Colonic mucosa (tissue), 4 donors: ENCODE results near the gene TCF23. TPM values are rescaled to one million over a fixed set of nuclear protein-coding genes. Genes with fewer than 3 reads are reported as not detected.

ENCODE experiments used
- DNase-seq: peaks from one replicate; pipeline ENCODE4 v3.0.0-alpha.2; 2020
- H3K27ac ChIP-seq: fragments of 200-600 bp; one replicate; pipeline ENCODE4 v1.8.0; 2021
- H3K27me3 ChIP-seq: fragments of 200-600 bp; one replicate; pipeline ENCODE4 v1.8.0; 2021
- H3K36me3 ChIP-seq: fragments of 200-600 bp; one replicate; pipeline ENCODE4 v1.8.0; 2021
- H3K4me1 ChIP-seq: fragments of 200-600 bp; one replicate; pipeline ENCODE4 v1.8.0; 2021; ENCODE audit warnings: mild to moderate bottlenecking
- H3K4me3 ChIP-seq: fragments of 200-600 bp; one replicate; pipeline ENCODE4 v1.8.0; 2021
- H3K9ac ChIP-seq, 2 donors: one replicate each; pipeline ENCODE4 v1.7.0; 2013; ENCODE audit warnings: control low read depth in 2 of 2, low read depth in 2 of 2, low read length in 2 of 2
- H3K9me3 ChIP-seq: fragments of 200-600 bp; one replicate; pipeline ENCODE4 v1.8.0; 2021
- intact Hi-C: fragments of 100-400 bp; cut with DNase I; formaldehyde crosslinking; loops from one replicate; pipeline ENCODE4 v1.14.1; 2022
- total RNA-seq, 2 donors: library from RNA; stranded (reverse); fragmentation: NEBNext Ultra II Directional in 1 of 2; extraction: Animal tissue kit (Norgen Biotek cat#: 25700) in 1 of 2; gene quantifications; one replicate each; pipeline ENCODE4 v1.2.1, GENCODE V29; 2021
- TF ChIP-seq, protein P1 (sequence below): fragments of 200-600 bp; IDR thresholded peaks from one replicate; pipeline ENCODE4 v1.8.0; 2022; ENCODE audit warnings: antibody characterized with exemption, mild to moderate bottlenecking
- donor health status: healthy.
- donor health status: DM: no; HTN: no; CAD: no.
- donor health status: DM: no; HTN: no; CAD: no.

TCF23 gene
- under 1 TPM; 0.05 to 0.07 TPM for total RNA-seq

DNA sequence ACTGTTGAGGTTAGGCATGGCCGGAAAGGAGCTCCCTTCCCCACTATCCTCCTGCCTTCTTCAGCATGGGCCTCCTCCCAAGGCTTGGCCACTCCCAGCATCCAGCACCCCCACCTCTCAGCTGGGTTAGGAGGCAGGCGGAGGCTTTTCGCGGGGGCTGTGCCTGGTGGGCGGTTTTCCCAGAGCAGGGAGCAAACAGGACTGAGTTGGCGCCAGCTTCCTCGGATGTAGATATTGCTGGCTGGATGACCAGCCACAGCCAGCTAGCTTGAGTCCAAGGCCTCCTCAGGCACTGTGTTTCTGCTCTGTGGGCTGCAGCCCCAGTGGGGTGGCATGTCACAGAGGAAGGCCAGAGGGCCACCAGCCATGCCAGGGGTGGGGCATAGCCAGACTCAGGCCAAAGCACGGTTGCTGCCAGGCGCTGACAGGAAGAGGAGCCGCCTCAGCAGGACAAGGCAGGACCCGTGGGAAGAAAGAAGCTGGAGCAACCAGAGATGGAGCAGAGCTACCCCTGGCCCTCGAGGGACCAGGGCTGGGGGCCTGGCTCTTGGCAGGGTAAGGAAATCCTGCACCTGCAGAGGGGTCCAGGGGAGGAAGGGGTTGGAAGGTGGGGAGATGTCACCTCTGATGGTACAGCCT, at the start of gene TCF23:
TCF23 (plus strand) TSS at position 204 of the 639 bp plus-strand sequence; CDS start at position 334, 130 bp downstream.
- Histone ChIP-seq H3K27ac (no peak within 1 kb of the TSS), H3K36me3 (no peaks in the 10 kb centered on the region), H3K4me3 (no peak within 1 kb of the TSS), H3K4me1 (no peaks in the 10 kb centered on the region), H3K9me3 (no peaks in the 10 kb centered on the region), H3K27me3 (no peaks in the 10 kb centered on the region), H3K9ac (no peak within 1 kb of the TSS)
- TF ChIP-seq, protein P1, sequence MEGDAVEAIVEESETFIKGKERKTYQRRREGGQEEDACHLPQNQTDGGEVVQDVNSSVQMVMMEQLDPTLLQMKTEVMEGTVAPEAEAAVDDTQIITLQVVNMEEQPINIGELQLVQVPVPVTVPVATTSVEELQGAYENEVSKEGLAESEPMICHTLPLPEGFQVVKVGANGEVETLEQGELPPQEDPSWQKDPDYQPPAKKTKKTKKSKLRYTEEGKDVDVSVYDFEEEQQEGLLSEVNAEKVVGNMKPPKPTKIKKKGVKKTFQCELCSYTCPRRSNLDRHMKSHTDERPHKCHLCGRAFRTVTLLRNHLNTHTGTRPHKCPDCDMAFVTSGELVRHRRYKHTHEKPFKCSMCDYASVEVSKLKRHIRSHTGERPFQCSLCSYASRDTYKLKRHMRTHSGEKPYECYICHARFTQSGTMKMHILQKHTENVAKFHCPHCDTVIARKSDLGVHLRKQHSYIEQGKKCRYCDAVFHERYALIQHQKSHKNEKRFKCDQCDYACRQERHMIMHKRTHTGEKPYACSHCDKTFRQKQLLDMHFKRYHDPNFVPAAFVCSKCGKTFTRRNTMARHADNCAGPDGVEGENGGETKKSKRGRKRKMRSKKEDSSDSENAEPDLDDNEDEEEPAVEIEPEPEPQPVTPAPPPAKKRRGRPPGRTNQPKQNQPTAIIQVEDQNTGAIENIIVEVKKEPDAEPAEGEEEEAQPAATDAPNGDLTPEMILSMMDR, result no peak
- no peak for DNase-seq
- intact Hi-C loops, result no loop called here

DNA sequence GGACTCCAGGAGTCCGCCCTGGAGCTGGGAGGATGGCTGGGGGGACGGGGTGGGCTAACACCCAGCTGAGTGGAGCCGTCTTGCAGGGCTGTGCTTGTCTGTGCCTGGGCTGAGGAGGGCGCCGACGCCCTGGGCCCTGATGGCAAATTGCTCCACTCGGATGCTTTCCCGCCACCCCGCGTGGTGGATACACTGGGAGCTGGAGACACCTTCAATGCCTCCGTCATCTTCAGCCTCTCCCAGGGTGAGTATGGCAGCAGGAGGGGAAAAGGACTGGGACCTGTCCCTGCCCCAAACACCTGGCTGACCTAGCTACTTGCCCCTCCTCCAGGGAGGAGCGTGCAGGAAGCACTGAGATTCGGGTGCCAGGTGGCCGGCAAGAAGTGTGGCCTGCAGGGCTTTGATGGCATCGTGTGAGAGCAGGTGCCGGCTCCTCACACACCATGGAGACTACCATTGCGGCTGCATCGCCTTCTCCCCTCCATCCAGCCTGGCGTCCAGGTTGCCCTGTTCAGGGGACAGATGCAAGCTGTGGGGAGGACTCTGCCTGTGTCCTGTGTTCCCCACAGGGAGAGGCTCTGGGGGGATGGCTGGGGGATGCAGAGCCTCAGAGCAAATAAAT, 49.4 kb upstream of the TCF23 start:
- intact Hi-C loops, result loop anchor here (2.0 kb wide), 1 partner anchor 181 kb away; no protein-coding TSS in a partner anchor
- no peaks in the 10 kb centered on the region for H3K36me3 ChIP-seq
- DNase-seq, result no peak

DNA sequence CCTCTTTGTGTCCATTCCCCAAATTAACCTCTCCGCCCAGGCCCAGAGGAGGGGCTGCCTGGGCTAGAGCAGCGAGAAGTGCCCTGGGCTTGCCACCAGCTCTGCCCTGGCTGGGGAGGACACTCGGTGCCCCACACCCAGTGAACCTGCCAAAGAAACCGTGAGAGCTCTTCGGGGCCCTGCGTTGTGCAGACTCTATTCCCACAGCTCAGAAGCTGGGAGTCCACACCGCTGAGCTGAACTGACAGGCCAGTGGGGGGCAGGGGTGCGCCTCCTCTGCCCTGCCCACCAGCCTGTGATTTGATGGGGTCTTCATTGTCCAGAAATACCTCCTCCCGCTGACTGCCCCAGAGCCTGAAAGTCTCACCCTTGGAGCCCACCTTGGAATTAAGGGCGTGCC, 48.8 kb upstream of the TCF23 start:
- no peak overlapping the region for H3K4me3 ChIP-seq
- H3K4me1 ChIP-seq, result no peaks in the 10 kb centered on the region
- no peak overlapping the region for H3K9ac ChIP-seq
- H3K27me3 ChIP-seq, result no peaks in the 10 kb centered on the region
- DNase-seq, result no peak
- H3K9me3 ChIP-seq, result no peaks in the 10 kb centered on the region
- TF ChIP-seq, protein P1, result no peak
- H3K36me3 ChIP-seq, result no peaks in the 10 kb centered on the region
- intact Hi-C loops, result no loop called here
- H3K27ac ChIP-seq, result no peak overlapping the region

More for the DNA sequence above, 49.4 kb upstream of the TCF23 start:
- no peak overlapping the region for H3K4me3 ChIP-seq
- TF ChIP-seq, protein P1, result no peak
- H3K27ac ChIP-seq, result no peak overlapping the region
- H3K4me1 ChIP-seq, result no peaks in the 10 kb centered on the region
- H3K9ac ChIP-seq, result no peak overlapping the region
- H3K9me3 ChIP-seq, result no peaks in the 10 kb centered on the region
- no peaks in the 10 kb centered on the region for H3K27me3 ChIP-seq

DNA sequence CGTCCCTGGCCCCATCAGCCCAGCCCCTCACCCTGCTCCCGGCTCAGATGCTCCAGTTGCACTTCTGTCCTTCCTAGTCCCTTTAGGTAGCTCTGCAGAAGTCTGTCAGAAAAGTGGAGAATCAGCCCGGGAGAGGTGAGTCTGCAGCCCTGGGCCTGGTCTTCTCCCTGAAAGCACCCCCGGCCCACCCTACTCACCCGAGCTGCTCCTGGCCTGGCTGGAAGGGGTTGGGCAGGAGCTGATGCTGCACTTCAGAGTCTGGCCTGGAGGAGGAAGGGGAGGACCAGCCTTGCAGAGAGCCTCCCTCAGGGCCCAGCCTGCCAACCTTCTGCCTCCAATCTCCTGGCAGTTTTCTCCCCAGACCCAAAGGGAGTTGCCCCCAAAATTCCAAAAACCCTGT, 46.5 kb upstream of the TCF23 start:
- Histone ChIP-seq H3K36me3 (no peaks in the 10 kb centered on the region), H3K4me3 (no peak overlapping the region), H3K9ac (no peak overlapping the region), H3K27me3 (no peaks in the 10 kb centered on the region), H3K9me3 (no peaks in the 10 kb centered on the region), H3K4me1 (no peaks in the 10 kb centered on the region), H3K27ac (no peak overlapping the region)
- TF ChIP-seq, protein P1, result no peak
- intact Hi-C loops, result no loop called here
- DNase-seq, result no peak

DNA sequence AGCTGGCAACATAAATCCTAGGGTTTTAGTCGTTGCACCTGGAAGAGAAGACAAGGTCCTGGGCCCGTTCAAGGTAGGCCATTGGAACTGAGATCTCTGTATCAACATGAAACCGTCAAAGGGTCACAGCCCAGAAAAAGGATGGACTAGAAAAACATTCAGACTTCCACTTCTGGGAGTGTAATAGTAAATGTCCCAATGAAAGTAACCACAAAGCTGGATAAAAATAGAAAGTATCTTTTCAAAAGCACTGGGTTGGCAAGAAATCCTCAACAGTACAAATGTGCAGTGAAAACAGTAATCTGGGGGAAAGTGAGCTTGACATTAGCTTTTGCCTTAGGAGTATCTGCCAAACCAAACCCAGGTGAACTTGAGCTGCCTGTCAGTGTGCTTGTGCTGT, 42.8 kb upstream of the TCF23 start:
- intact Hi-C loops, result no loop called here
- no peak overlapping the region for H3K27ac ChIP-seq

More for the DNA sequence above, 42.8 kb upstream of the TCF23 start:
- H3K27me3 ChIP-seq, result no peaks in the 10 kb centered on the region
- no peak overlapping the region for H3K4me3 ChIP-seq
- no peaks in the 10 kb centered on the region for H3K36me3 ChIP-seq
- H3K4me1 ChIP-seq, result no peaks in the 10 kb centered on the region
- no peak overlapping the region for H3K9ac ChIP-seq
- TF ChIP-seq, protein P1, result no peak
- H3K9me3 ChIP-seq, result no peaks in the 10 kb centered on the region
- DNase-seq, result no peak
